Osteocyte (in vitro differentiated cells): Measurements from ENCODE around the gene SLC39A11. TPM values are rescaled to one million over a fixed set of nuclear protein-coding genes. Genes with fewer than 3 reads are reported as not detected.

Experiments
- DNase-seq: peaks from one replicate; pipeline ENCODE4 v3.0.0; 2021; ENCODE audit warnings: mixed read lengths; ENCODE audit not compliant: unreplicated experiment; ENCODE audit errors: extremely low spot score
- H3K27ac Mint-ChIP-seq: one replicate; pipeline ENCODE4 v1.8.0; 2021; ENCODE audit warnings: mild to moderate bottlenecking, mixed read lengths; ENCODE audit not compliant: unreplicated experiment
- H3K27me3 Mint-ChIP-seq: one replicate; pipeline ENCODE4 v1.8.0; 2021; ENCODE audit warnings: mixed read lengths; ENCODE audit not compliant: unreplicated experiment
- H3K36me3 Mint-ChIP-seq: one replicate; pipeline ENCODE4 v1.8.0; 2021; ENCODE audit warnings: mixed read lengths; ENCODE audit not compliant: unreplicated experiment
- H3K4me1 Mint-ChIP-seq: one replicate; pipeline ENCODE4 v1.8.0; 2021; ENCODE audit warnings: mixed read lengths; ENCODE audit not compliant: unreplicated experiment
- H3K4me3 Mint-ChIP-seq: one replicate; pipeline ENCODE4 v1.8.0; 2021; ENCODE audit warnings: mild to moderate bottlenecking, moderate library complexity, mixed read lengths; ENCODE audit not compliant: unreplicated experiment
- H3K9me3 Mint-ChIP-seq: one replicate; pipeline ENCODE4 v1.8.0; 2021; ENCODE audit warnings: mixed read lengths; ENCODE audit not compliant: unreplicated experiment
- CTCF ChIP-seq: fragments of 200-600 bp; sonication (generic); IDR thresholded peaks from 2 replicates; pipeline ENCODE4 v1.5.0; 2021; ENCODE audit warnings: antibody characterized with exemption, mild to moderate bottlenecking, moderate library complexity
- total RNA-seq: library from RNA; stranded (reverse); gene quantifications from 2 replicates; pipeline ENCODE4 v1.2.1, GENCODE V29; 2021

The SLC39A11 gene
- total RNA-seq, 1 donor from 2014 or later: 50.2 TPM

GRCh38 chr17:72988451-72988850 lies 104.0 kb downstream of the SLC39A11 start:
- no peak overlapping the region for H3K27ac Mint-ChIP-seq
- H3K4me3 Mint-ChIP-seq: no peak overlapping the region
- TF ChIP-seq CTCF: no peak
- no peak for DNase-seq
- no peaks in the 10 kb centered on the region for H3K9me3 Mint-ChIP-seq
- H3K27me3 Mint-ChIP-seq: no peaks in the 10 kb centered on the region
- H3K4me1 Mint-ChIP-seq: peaks cover 44% of the 10 kb centered on the region
- peaks cover 3% of the 10 kb centered on the region for H3K36me3 Mint-ChIP-seq

- Mint-ChIP-seq H3K9me3 (no peaks in the 10 kb centered on the region), H3K36me3 (peaks cover 1% of the 10 kb centered on the region), H3K4me1 (peaks cover 44% of the 10 kb centered on the region), H3K4me3 (no peak overlapping the region), H3K27me3 (no peaks in the 10 kb centered on the region), H3K27ac (peak overlapping the region; percentile 52)
- DNase-seq: no peak
- no peak for TF ChIP-seq CTCF
These were observed 105.3 kb downstream of the SLC39A11 start for GRCh38 chr17:72987166-72987565.

- TF ChIP-seq CTCF: peak; percentile 80
- Mint-ChIP-seq H3K4me3 (no peak overlapping the region), H3K36me3 (peaks cover 1% of the 10 kb centered on the region), H3K4me1 (peaks cover 44% of the 10 kb centered on the region), H3K9me3 (no peaks in the 10 kb centered on the region), H3K27ac (peak overlapping the region; percentile 14), H3K27me3 (no peaks in the 10 kb centered on the region)
- DNase-seq: peak; percentile 87
These were observed 106.4 kb downstream of the SLC39A11 start for GRCh38 chr17:72985882-72986720.

- peaks cover 44% of the 10 kb centered on the region for H3K4me1 Mint-ChIP-seq
- TF ChIP-seq CTCF: no peak
- peaks cover 3% of the 10 kb centered on the region for H3K36me3 Mint-ChIP-seq
- H3K27ac Mint-ChIP-seq: no peak overlapping the region
- H3K27me3 Mint-ChIP-seq: no peaks in the 10 kb centered on the region
- H3K9me3 Mint-ChIP-seq: no peaks in the 10 kb centered on the region
- no peak for DNase-seq
- H3K4me3 Mint-ChIP-seq: no peak overlapping the region
These were observed 107.6 kb downstream of the SLC39A11 start for GRCh38 chr17:72984926-72985325.

- peak overlapping the region; percentile 4 for H3K27ac Mint-ChIP-seq
- DNase-seq: no peak
These were observed 108.2 kb downstream of the SLC39A11 start for GRCh38 chr17:72984145-72984925.

More at GRCh38 chr17:72984145-72984925, 108.2 kb downstream of the SLC39A11 start:
- Mint-ChIP-seq H3K4me1 (peaks cover 42% of the 10 kb centered on the region), H3K36me3 (peaks cover 3% of the 10 kb centered on the region), H3K4me3 (no peak overlapping the region), H3K9me3 (no peaks in the 10 kb centered on the region), H3K27me3 (no peaks in the 10 kb centered on the region)
- no peak for TF ChIP-seq CTCF
